Natural killer cell (primary cell): ENCODE data around the gene CEL. TPM values are rescaled to one million over a fixed set of nuclear protein-coding genes. Genes with fewer than 3 reads are reported as not detected.

Source experiments
- ATAC-seq, 3 donors: fragments of 150-1000 bp in 2 of 3; fragments of 200-7000 bp in 1 of 3; cut with Tn5 transposase; 1 replicate in 1 of 3; 2 replicates in 2 of 3; pipeline ENCODE4 v1.10.0; 2021; ENCODE audit warnings: mild to moderate bottlenecking in 2 of 3, moderate library complexity in 2 of 3
- DNase-seq, 2 donors: peaks; one replicate each; pipeline versions ENCODE4 v3.0.0 to v3.0.0-alpha.2; 2013 to 2021; ENCODE audit warnings: mixed read lengths in 1 of 2
- H3K27ac ChIP-seq: one replicate; pipeline ENCODE4 v1.5.1; 2013; ENCODE audit warnings: mild to moderate bottlenecking, low read length
- H3K27me3 ChIP-seq: one replicate; pipeline ENCODE4 v1.6.1; 2013; ENCODE audit warnings: low read length; ENCODE audit not compliant: control insufficient read depth, insufficient read depth
- H3K36me3 ChIP-seq: one replicate; pipeline ENCODE4 v1.6.1; 2013; ENCODE audit warnings: low read length; ENCODE audit not compliant: control insufficient read depth, insufficient read depth
- H3K4me1 ChIP-seq: one replicate; pipeline ENCODE4 v1.6.1; 2013; ENCODE audit warnings: low read length; ENCODE audit not compliant: control insufficient read depth, insufficient read depth
- H3K4me3 ChIP-seq: one replicate; pipeline ENCODE4 v1.5.1; 2013; ENCODE audit warnings: low read length
- H3K9me3 ChIP-seq: one replicate; pipeline ENCODE4 v1.6.1; 2013; ENCODE audit warnings: low read length; ENCODE audit not compliant: control insufficient read depth, insufficient read depth
- H3K27ac Mint-ChIP-seq, 2 donors: one replicate each; pipeline ENCODE4 v1.8.0; 2022; ENCODE audit warnings: mild to moderate bottlenecking in 2 of 2, mixed read lengths in 2 of 2, moderate library complexity in 1 of 2
- H3K27me3 Mint-ChIP-seq, 2 donors: one replicate each; pipeline ENCODE4 v1.8.0; 2022; ENCODE audit warnings: low read depth in 2 of 2, mixed read lengths in 2 of 2
- H3K36me3 Mint-ChIP-seq: one replicate; pipeline ENCODE4 v1.8.0; 2022; ENCODE audit warnings: mixed read lengths
- H3K4me1 Mint-ChIP-seq, 2 donors: one replicate each; pipeline ENCODE4 v1.8.0; 2022; ENCODE audit warnings: mixed read lengths in 2 of 2
- H3K4me3 Mint-ChIP-seq: one replicate; pipeline ENCODE4 v1.8.0; 2022; ENCODE audit warnings: mild to moderate bottlenecking, moderate library complexity, mixed read lengths
- H3K9me3 Mint-ChIP-seq, 2 donors: one replicate each; pipeline ENCODE4 v1.8.0; 2022; ENCODE audit warnings: mixed read lengths in 2 of 2
- CTCF ChIP-seq: fragments of 200-600 bp; IDR thresholded peaks from one replicate; pipeline ENCODE4 v1.8.0; 2022; ENCODE audit warnings: antibody characterized with exemption
- WGBS: methylation state at CpG from one replicate; pipeline ENCODE4 v1.1.7; 2013; ENCODE audit warnings: missing lambda C conversion rate; ENCODE audit not compliant: insufficient coverage; 5-methylcytosine and 5-hydroxymethylcytosine counted together
- intact Hi-C: fragments of 100-400 bp; cut with micrococcal nuclease; formaldehyde crosslinking; loops from one replicate; pipeline ENCODE4 v1.14.2; 2022
- total RNA-seq, 4 donors: library from RNA; stranded (reverse); fragments of 120-200 nt in 1 of 4; gene quantifications; one replicate each; pipeline versions ENCODE4 v1.2.3 to v1.2.4, GENCODE V29; 2013 to 2022

CEL gene
- total RNA-seq, 3 donors from 2014 or later (not counting 1 experiment from before 2014, with no cell fraction given), result 0.18 to 0.68 (median 0.42) TPM

DNA sequence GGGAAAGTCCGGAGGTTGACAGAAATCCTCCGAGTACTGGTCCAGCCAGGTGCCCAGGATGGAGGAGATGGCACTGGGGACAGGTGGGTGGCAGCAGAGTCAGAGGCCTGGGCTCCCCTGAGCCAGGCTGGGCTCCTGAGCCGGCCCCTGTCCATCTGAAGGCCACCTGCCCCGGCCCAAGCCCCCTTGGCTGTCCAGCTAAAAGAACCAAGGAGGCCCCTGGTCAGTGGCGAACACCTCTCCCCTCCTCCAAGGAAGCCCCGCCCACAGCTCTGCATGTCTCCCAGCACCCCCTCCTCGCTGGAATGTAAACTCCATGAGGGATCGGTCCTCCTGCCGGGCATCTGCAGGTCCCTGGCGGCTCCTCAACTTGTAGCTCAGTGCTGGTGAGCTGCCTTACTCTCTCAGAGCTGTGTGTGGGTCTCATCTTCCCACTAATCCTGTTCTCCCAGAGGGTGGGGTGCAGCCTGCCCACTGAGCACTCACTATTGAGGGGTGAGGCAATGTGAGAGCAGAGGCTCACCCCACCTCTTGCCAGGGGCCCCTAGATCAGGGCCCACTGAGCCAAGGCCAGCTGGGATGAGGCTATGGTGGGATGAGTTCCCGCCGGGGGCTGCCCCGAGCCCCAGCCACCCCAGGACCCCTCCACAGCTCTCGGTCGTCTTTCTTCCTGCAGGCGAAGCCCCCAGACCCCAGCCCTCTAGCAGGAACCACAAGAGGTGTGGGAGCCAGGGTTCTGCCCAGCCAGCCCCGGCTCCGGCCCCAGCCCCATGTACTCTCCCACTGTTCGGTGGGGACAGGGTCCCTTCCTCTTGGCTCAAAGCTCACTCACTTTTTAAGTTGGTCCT, 47.2 kb downstream of the CEL start:
- Histone ChIP-seq H3K36me3 (peaks cover 66% of the 10 kb centered on the region), H3K9me3 (no peaks in the 10 kb centered on the region), H3K4me1 (peaks cover 22% of the 10 kb centered on the region), H3K27me3 (no peaks in the 10 kb centered on the region), H3K4me3 (no peak overlapping the region), H3K27ac (no peak overlapping the region)
- H3K4me1 Mint-ChIP-seq, result peaks cover 22 to 28% of the 10 kb centered on the region in 2 donors
- no peaks in the 10 kb centered on the region for H3K9me3 Mint-ChIP-seq
- H3K36me3 Mint-ChIP-seq, result no peaks in the 10 kb centered on the region
- peak overlapping the region; percentile 35 for H3K4me3 Mint-ChIP-seq
- DNase-seq (no peak), ATAC-seq (no peak)
- intact Hi-C loops, result no loop called here
- no peaks in the 10 kb centered on the region for H3K27me3 Mint-ChIP-seq
- peak overlapping the region; percentile 94 to 97 for H3K27ac Mint-ChIP-seq
- WGBS, result 98% methylated on average over 19 of the region's 19 CpGs
- TF ChIP-seq CTCF, result no peak

DNA sequence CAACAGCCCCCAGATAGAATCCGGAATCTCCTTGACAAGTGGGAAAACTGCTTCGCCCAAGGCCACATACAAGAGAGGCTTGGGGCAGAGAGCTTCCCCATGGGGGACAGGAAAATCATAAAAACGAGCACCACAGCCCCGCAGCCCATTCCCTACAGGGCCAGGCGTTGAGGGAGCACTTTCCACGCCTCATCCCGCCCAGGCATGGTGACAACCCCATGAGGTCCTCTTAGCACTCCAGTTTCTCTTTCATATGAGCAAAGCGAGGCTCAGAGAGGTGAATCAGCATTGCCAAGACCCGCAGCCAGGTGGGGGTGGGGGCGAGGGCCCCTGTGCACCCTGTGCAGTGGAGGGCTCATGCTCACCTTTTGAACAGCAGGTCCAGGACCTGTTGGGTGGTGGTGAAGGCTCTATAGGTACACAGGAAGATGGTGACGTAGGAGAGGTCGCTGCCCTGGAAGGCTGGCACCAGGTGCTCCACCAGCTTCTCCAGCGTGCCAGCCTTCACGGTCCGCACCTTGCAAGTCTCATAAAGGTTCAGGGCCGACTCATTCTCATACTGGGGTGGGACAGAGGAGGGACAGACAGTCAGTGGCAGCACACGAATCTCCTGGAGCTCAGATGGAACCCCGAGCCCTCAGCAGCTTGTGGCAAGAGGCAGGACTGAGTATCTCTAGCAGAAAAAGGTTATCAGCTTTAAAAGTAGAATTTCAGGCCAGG, 48.3 kb downstream of the CEL start:
- peaks cover 32% of the 10 kb centered on the region for H3K4me1 ChIP-seq
- intact Hi-C loops, result no loop called here
- no peaks in the 10 kb centered on the region for H3K27me3 ChIP-seq
- no peak overlapping the region for H3K4me3 ChIP-seq
- WGBS, result 91% methylated on average over 18 of the region's 18 CpGs
- Mint-ChIP-seq H3K9me3 (no peaks in the 10 kb centered on the region), H3K27me3 (no peaks in the 10 kb centered on the region), H3K4me3 (peak overlapping the region; percentile 17), H3K4me1 (peaks cover 32 to 39% of the 10 kb centered on the region in 2 donors), H3K27ac (peak overlapping the region; percentile 94 to 97), H3K36me3 (no peaks in the 10 kb centered on the region)
- no peak for TF ChIP-seq CTCF
- ATAC-seq (no peak), DNase-seq (no peak)
- H3K36me3 ChIP-seq, result peaks cover 60% of the 10 kb centered on the region
- no peak overlapping the region for H3K27ac ChIP-seq
- no peaks in the 10 kb centered on the region for H3K9me3 ChIP-seq

DNA sequence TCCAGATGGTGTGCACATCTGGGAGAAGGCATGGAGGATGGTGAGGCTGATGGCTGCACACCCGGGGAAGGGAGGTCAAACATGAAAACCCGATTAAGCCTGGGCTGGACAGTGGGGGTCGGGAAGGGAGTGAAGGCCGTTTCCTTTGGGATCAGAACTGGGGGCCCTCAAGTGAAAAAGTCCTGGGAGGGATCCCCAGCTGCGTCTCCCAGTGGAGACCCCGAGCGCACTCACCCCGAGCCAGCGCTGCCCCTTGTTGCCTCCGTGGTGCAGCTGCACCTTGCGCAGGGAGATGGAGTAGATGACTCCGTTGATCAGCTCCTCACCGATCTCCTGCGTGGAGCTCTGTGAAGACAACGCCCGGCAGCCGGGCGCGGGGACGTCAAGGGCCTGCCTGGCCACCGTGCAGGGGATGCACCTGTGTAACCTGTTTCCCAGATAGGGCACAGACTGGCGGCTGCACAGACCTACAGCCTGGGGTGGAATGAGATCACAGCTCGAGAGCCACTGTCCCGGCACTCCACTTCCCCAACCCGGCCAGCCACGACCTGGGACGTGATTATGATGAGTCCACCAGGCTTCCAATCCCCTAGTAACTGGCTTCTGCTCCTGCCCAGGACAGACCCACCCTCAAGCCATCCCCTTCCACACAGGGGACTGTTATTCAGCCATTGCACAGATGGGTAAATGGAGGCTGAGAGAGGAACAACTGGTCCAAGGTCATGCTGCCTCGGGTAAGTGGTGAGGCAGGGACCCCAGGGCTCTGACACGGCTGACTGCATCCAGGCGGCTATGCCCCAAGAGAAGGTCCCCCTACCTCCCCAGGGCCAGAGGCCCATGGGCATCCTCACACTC, 50.3 kb downstream of the CEL start:
- DNase-seq (no peak), ATAC-seq (no peak)
- 78% methylated on average over 30 of the region's 30 CpGs for WGBS
- Histone ChIP-seq H3K4me3 (no peak overlapping the region), H3K4me1 (peaks cover 52% of the 10 kb centered on the region), H3K36me3 (peaks cover 44% of the 10 kb centered on the region), H3K9me3 (no peaks in the 10 kb centered on the region), H3K27ac (peak overlapping the region; percentile 81), H3K27me3 (no peaks in the 10 kb centered on the region)
- peaks cover 41 to 47% of the 10 kb centered on the region in 2 donors for H3K4me1 Mint-ChIP-seq
- H3K9me3 Mint-ChIP-seq, result no peaks in the 10 kb centered on the region
- no peak for TF ChIP-seq CTCF
- H3K4me3 Mint-ChIP-seq, result peak overlapping the region; percentile 42
- H3K27ac Mint-ChIP-seq, result peak overlapping the region; percentile 94 to 97
- intact Hi-C loops, result loop anchor here (1.0 to 2.0 kb wide), 2 partner anchors 21 to 33 kb away; no protein-coding TSS in a partner anchor
- no peaks in the 10 kb centered on the region for H3K27me3 Mint-ChIP-seq
- no peaks in the 10 kb centered on the region for H3K36me3 Mint-ChIP-seq
